ENCODE data around the gene GLT1D1.

Gene GLT1D1

DNA sequence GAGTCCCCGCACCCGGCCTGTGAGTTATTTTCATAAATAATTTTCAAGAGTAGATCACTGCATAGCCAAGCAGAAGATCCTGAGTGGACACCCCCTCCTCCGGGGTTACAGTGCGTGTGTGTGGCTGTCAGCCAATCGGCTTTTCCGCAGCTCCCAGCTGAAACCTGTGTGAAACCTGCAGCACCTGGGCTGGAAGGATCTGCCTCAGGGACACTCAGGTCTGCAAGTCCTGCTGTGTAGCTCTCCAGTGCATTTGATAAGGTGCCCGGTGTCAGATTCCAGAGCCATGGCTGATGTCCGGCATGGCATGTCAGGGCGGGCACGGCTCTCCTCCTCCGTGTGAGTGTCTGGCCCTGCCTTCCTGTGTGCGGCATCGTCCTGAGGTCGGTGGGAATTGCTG lies 124.8 kb downstream of the GLT1D1 start:
- DNase-seq (ENCODE audit: insufficient read length, low spot score) (no peak), FAIRE-seq (no peak)
- TF ChIP-seq POU2F2 (IDR thresholded peaks at IDR 0.05; ENCODE audit: low read depth, low read length): no peak
- no peak for TF ChIP-seq PAX5 (IDR thresholded peaks at IDR 0.05; ENCODE audit: insufficient read depth, low read length, severe bottlenecking)
- TF ChIP-seq TAF1 (IDR thresholded peaks at IDR 0.05; ENCODE audit: low read depth, low read length): no peak
- TF ChIP-seq SPI1 (IDR thresholded peaks at IDR 0.05; ENCODE audit: low read depth, low read length): no peak
- no peak for TF ChIP-seq POLR2A (IDR thresholded peaks at IDR 0.05; ENCODE audit: low read depth, low read length)
- no peak for TF ChIP-seq POLR2AphosphoS5 (IDR thresholded peaks at IDR 0.05; ENCODE audit: low read depth, low read length)

DNA sequence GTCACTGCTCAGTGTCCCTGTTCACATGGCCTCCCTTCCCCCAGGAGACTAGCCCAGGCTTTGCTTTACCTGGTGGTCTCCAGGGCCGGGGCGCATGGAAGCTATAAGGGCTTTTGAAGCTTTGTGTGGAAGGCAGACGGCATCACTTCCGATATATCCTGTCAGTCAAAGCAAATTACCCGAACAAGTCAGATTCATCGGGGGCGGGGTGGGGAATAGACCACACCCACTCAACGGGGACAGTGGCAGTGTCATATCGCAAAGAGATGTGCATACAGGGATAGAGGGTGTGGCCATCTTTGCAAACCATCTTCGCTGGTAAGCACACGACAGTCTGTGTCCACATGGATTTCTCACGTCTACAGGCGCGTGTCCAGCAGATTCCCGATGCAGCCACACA lies 127.3 kb downstream of the GLT1D1 start:
- FAIRE-seq: peak; percentile 9
- DNase-seq (ENCODE audit: insufficient read length, low spot score): no peak
- TF ChIP-seq SPI1 (IDR thresholded peaks at IDR 0.05; ENCODE audit: low read depth, low read length): no peak

DNA sequence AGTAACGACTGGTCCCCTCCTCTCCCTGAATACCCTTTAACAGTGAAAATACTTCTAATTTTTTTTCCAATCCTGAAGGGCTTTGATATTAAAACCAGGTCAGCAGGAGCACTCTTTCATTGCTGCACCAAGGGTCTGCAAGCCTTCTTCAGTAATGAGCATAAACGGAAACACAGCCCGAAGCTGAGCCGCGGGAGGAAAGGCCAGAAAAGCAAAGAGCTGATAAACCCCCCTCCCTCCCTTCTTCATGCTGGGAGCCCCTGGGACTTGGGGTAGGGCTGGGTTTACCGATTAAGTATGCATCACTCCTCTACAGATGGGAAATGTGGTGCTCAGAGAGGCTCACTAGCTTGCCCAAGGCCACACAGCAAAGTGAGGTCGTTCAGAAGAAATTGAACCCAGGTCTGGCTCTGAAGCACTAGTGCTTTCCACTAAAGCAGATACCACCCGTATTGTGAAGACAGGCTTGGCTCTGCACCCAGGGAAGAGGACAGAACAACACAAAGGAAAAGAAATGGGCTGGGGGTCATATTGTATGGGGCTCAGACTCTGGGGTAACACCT lies 128.8 kb downstream of the GLT1D1 start:
- TF ChIP-seq TAF1 (IDR thresholded peaks at IDR 0.05; ENCODE audit: low read depth, low read length): no peak
- TF ChIP-seq PAX5 (IDR thresholded peaks at IDR 0.05; ENCODE audit: insufficient read depth, low read length, severe bottlenecking): no peak
- no peak for TF ChIP-seq POU2F2 (IDR thresholded peaks at IDR 0.05; ENCODE audit: low read depth, low read length)
- no peak for TF ChIP-seq POLR2AphosphoS5 (IDR thresholded peaks at IDR 0.05; ENCODE audit: low read depth, low read length)
- TF ChIP-seq POLR2A (IDR thresholded peaks at IDR 0.05; ENCODE audit: low read depth, low read length): no peak
- no peak for TF ChIP-seq SPI1 (IDR thresholded peaks at IDR 0.05; ENCODE audit: low read depth, low read length)
- FAIRE-seq: no peak
- DNase-seq (ENCODE audit: insufficient read length, low spot score): no peak

DNA sequence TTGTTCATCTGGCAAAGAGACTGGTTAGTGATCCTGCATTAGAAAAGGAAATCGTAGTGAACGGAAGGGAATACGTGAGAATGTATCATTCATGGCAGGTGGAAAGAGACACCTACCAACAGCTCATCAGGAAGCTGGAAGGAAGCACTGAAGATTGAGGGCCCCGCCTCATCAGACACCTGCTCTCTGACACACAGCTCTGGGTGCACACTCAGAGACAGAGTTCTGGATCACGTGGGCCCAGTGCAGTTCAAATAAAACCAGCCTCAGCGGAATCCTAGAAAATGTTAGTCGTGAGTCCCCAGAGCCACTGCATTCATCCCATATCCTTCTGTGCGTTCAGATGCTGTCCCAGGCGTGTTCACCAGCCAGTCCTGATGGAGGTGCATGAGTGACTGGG lies 129.7 kb downstream of the GLT1D1 start:
- no peak for DNase-seq (ENCODE audit: insufficient read length, low spot score)
- no peak for FAIRE-seq
- TF ChIP-seq POU2F2 (IDR thresholded peaks at IDR 0.05; ENCODE audit: low read depth, low read length) (no peak), POLR2AphosphoS5 (IDR thresholded peaks at IDR 0.05; ENCODE audit: low read depth, low read length) (no peak), SPI1 (IDR thresholded peaks at IDR 0.05; ENCODE audit: low read depth, low read length) (no peak), POLR2A (IDR thresholded peaks at IDR 0.05; ENCODE audit: low read depth, low read length) (no peak), TAF1 (IDR thresholded peaks at IDR 0.05; ENCODE audit: low read depth, low read length) (no peak), PAX5 (IDR thresholded peaks at IDR 0.05; ENCODE audit: insufficient read depth, low read length, severe bottlenecking) (no peak)

DNA sequence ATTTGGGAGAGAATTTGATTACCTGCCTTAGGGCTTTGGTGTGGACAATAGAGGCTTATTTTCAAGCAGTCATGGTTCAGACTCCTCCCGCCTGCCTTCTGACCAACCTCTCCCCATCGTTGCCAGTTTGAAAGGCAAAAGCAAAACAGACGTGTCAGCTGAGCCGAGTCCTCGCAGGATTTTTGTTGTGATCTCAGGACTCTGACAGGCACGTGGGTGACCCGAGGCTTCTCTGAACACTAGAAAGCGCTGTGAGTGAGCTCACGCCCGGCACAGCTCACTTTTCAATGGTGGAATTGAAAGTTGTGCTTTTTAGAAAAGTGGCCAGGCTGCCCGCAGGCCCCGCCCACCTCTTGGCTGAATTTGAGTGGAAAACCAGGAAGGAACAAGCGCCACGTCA lies 130.1 kb downstream of the GLT1D1 start:
- DNase-seq (ENCODE audit: insufficient read length, low spot score) (no peak), FAIRE-seq (no peak)
- TF ChIP-seq POU2F2 (IDR thresholded peaks at IDR 0.05; ENCODE audit: low read depth, low read length): no peak
- no peak for TF ChIP-seq POLR2AphosphoS5 (IDR thresholded peaks at IDR 0.05; ENCODE audit: low read depth, low read length)
- TF ChIP-seq POLR2A (IDR thresholded peaks at IDR 0.05; ENCODE audit: low read depth, low read length): no peak
- TF ChIP-seq SPI1 (IDR thresholded peaks at IDR 0.05; ENCODE audit: low read depth, low read length): no peak
- no peak for TF ChIP-seq TAF1 (IDR thresholded peaks at IDR 0.05; ENCODE audit: low read depth, low read length)
- TF ChIP-seq PAX5 (IDR thresholded peaks at IDR 0.05; ENCODE audit: insufficient read depth, low read length, severe bottlenecking): no peak

DNA sequence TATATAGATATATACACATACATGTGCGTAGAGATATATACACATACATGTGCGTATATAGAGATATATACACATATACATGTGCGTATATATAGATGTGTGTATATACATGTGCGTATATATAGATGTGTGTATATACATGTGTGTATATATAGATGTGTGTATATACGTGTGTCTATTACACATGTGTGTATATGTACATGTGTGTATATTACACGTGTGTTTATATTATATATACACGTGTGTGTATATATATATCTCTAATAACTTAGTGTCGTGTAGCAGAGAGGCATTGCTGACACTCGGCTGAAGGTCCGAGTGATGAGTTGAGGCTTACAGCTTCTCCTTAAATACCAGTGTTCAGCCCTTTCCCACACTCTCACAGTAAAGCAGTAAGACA lies 133.7 kb downstream of the GLT1D1 start:
- FAIRE-seq (no peak), DNase-seq (ENCODE audit: insufficient read length, low spot score) (no peak)
- TF ChIP-seq POLR2AphosphoS5 (IDR thresholded peaks at IDR 0.05; ENCODE audit: low read depth, low read length): no peak
- no peak for TF ChIP-seq TAF1 (IDR thresholded peaks at IDR 0.05; ENCODE audit: low read depth, low read length)
- no peak for TF ChIP-seq PAX5 (IDR thresholded peaks at IDR 0.05; ENCODE audit: insufficient read depth, low read length, severe bottlenecking)
- TF ChIP-seq POLR2A (IDR thresholded peaks at IDR 0.05; ENCODE audit: low read depth, low read length): no peak

DNA sequence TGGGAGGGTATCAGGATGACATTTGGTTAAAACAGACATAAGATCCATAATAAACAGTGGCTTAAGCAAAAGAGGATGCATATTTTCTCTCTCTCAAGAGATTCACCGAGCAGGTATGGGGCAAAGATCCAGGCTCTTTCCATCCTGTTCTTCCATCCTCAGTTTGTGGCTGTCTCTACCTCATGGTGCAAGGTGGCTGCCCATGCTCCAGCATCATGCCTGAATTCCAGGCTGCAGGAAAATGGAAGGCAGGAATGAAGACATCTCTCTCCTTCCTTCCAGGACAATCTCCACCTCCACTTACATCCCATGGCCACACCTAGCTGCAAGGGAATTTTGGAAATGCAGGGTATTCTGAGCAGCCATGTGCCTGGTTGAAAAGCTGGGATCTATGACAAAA lies 136.0 kb downstream of the GLT1D1 start:
- FAIRE-seq (no peak), DNase-seq (ENCODE audit: insufficient read length, low spot score) (no peak)
- TF ChIP-seq POLR2AphosphoS5 (IDR thresholded peaks at IDR 0.05; ENCODE audit: low read depth, low read length): no peak
- no peak for TF ChIP-seq SPI1 (IDR thresholded peaks at IDR 0.05; ENCODE audit: low read depth, low read length)
- TF ChIP-seq TAF1 (IDR thresholded peaks at IDR 0.05; ENCODE audit: low read depth, low read length): no peak
- TF ChIP-seq PAX5 (IDR thresholded peaks at IDR 0.05; ENCODE audit: insufficient read depth, low read length, severe bottlenecking): no peak
- no peak for TF ChIP-seq POU2F2 (IDR thresholded peaks at IDR 0.05; ENCODE audit: low read depth, low read length)
- no peak for TF ChIP-seq POLR2A (IDR thresholded peaks at IDR 0.05; ENCODE audit: low read depth, low read length)

DNA sequence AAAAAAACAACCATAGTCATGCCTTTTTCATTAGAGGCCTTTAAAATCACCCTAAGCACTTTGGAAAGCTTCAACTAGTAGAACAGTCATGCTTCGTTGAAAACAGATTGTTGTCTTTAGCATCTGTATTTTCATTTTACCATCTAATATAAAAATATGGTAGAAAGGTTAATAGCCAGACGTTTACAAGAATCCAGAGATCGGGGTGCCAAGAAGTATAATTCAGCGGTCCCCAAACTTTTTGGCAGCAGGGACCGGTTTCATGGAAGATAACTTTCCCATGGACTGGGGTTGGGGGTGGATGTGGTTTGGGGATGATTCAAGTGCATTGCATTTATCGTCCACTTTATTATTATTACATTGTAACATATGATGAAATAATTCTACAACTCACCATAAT lies 138.4 kb downstream of the GLT1D1 start:
- TF ChIP-seq POLR2A (IDR thresholded peaks at IDR 0.05; ENCODE audit: low read depth, low read length): no peak
- FAIRE-seq: no peak

DNA sequence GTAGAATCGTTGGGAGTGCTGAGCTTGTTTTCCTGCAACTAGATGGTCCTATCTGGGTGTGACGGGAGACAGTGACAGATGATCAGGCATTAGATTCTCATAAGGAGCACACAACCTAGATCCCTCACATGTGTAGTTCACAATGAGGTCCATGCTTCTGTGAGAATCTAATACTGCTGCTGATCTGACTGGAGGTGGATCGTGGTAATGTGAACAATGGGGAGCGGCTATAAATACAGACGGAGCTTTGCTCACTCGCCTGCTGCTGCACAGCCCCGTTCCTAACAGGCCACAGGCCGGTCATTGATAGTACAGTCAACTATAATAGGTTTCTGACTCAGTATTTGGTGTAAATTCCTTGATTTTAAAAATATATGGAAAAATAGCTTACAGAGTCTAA lies 138.8 kb downstream of the GLT1D1 start:
- FAIRE-seq (no peak), DNase-seq (ENCODE audit: insufficient read length, low spot score) (no peak)
- TF ChIP-seq POU2F2 (IDR thresholded peaks at IDR 0.05; ENCODE audit: low read depth, low read length): no peak
- TF ChIP-seq PAX5 (IDR thresholded peaks at IDR 0.05; ENCODE audit: insufficient read depth, low read length, severe bottlenecking): no peak
- TF ChIP-seq POLR2A (IDR thresholded peaks at IDR 0.05; ENCODE audit: low read depth, low read length): no peak
- no peak for TF ChIP-seq TAF1 (IDR thresholded peaks at IDR 0.05; ENCODE audit: low read depth, low read length)
- no peak for TF ChIP-seq SPI1 (IDR thresholded peaks at IDR 0.05; ENCODE audit: low read depth, low read length)
- no peak for TF ChIP-seq POLR2AphosphoS5 (IDR thresholded peaks at IDR 0.05; ENCODE audit: low read depth, low read length)

More for the DNA sequence above, 138.4 kb downstream of the GLT1D1 start:
- DNase-seq (ENCODE audit: insufficient read length, low spot score): no peak

DNA sequence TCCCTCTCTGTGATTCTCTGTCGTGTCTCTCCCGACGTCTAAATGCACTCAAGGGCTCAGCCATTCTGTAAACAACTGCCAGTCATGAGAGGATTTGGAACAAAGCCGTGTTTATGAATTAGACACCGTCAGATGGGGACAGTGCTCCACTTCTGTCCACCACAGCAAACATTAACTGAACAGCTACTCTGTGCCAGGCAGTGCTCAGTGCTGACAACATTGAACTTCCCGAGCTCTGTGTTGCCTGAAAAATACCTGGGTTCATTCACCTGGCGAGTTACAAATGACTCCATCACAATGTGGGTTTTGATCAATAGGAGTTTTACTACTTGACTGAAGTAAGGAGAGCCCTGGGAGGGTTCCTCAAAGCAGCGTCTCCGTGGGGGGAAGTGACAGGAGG lies 139.3 kb downstream of the GLT1D1 start:
- no peak for TF ChIP-seq TAF1 (IDR thresholded peaks at IDR 0.05; ENCODE audit: low read depth, low read length)
- no peak for TF ChIP-seq SPI1 (IDR thresholded peaks at IDR 0.05; ENCODE audit: low read depth, low read length)
- TF ChIP-seq POU2F2 (IDR thresholded peaks at IDR 0.05; ENCODE audit: low read depth, low read length): no peak
- FAIRE-seq (no peak), DNase-seq (ENCODE audit: insufficient read length, low spot score) (no peak)

DNA sequence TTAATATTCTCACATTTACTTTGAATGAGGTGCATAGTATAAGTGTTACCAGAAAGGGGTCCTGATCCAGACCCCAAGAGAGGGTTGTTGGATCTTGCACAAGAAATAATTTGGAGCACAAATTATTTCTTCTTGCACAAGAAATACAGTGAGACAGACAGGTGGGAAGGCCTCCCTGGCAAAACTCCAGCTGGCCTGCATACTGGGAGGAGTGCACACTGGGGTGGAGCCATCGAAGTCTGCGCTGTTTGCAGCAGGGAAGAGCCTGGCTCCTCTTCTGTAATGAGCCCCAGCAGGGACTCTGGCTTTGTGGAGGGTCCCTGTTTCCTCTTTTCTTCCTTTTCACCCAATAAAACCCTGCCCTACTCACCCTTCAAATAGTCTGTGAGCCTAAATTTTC lies 141.6 kb downstream of the GLT1D1 start:
- no peak for DNase-seq (ENCODE audit: insufficient read length, low spot score)
- no peak for FAIRE-seq
- no peak for TF ChIP-seq SPI1 (IDR thresholded peaks at IDR 0.05; ENCODE audit: low read depth, low read length)
- no peak for TF ChIP-seq PAX5 (IDR thresholded peaks at IDR 0.05; ENCODE audit: insufficient read depth, low read length, severe bottlenecking)
- no peak for TF ChIP-seq POU2F2 (IDR thresholded peaks at IDR 0.05; ENCODE audit: low read depth, low read length)
- no peak for TF ChIP-seq POLR2AphosphoS5 (IDR thresholded peaks at IDR 0.05; ENCODE audit: low read depth, low read length)
- TF ChIP-seq TAF1 (IDR thresholded peaks at IDR 0.05; ENCODE audit: low read depth, low read length): no peak
- no peak for TF ChIP-seq POLR2A (IDR thresholded peaks at IDR 0.05; ENCODE audit: low read depth, low read length)

All from GM12891 (cell line).